Right cardiac atrium (tissue), 5 donors: ENCODE data around the gene WDR12. TPM values are rescaled to one million over a fixed set of nuclear protein-coding genes. Genes with fewer than 3 reads are reported as not detected.

Source experiments
- ATAC-seq, 2 donors: fragments of 200-7000 bp; cut with Tn5 transposase; one replicate each; pipeline versions ENCODE4 v1.8.0 to v1.9.1; 2020; ENCODE audit warnings: moderate library complexity in 2 of 2, mild to moderate bottlenecking in 1 of 2
- DNase-seq, 3 donors: peaks; one replicate each; pipeline ENCODE4 v3.0.0-alpha.2; 2020
- H3K27ac ChIP-seq: one replicate; pipeline ENCODE4 v1.5.1; 2013; ENCODE audit warnings: mild to moderate bottlenecking, low read length, control low read depth, moderate library complexity
- H3K27me3 ChIP-seq: one replicate; pipeline ENCODE4 v1.6.1; 2013; ENCODE audit not compliant: control insufficient read depth, insufficient read depth
- H3K4me1 ChIP-seq: one replicate; pipeline ENCODE4 v1.6.1; 2013; ENCODE audit warnings: low read length; ENCODE audit not compliant: control insufficient read depth, insufficient read depth
- H3K4me3 ChIP-seq: one replicate; pipeline ENCODE4 v1.5.1; 2013; ENCODE audit warnings: low read length, control low read depth
- H3K9me3 ChIP-seq: one replicate; pipeline ENCODE4 v1.6.1; 2013; ENCODE audit warnings: low read length; ENCODE audit not compliant: control insufficient read depth
- WGBS: extraction: QIAGEN DNeasy Blood & Tissue Kit; methylation state at CpG from one replicate; pipeline ENCODE4 v1.1.7; 2013; 5-methylcytosine and 5-hydroxymethylcytosine counted together
- intact Hi-C, 4 donors: fragments of 100-400 bp; cut with DNase I; formaldehyde crosslinking; loops; one replicate each; pipeline versions ENCODE4 v1.11.0 to v1.14.0; 2022 to 2023
- polyA plus RNA-seq: library from polyadenylated mRNA; stranded (reverse); fragments of 200-250 nt; gene quantifications from one replicate; pipeline ENCODE4 v1.2.3, GENCODE V29; 2013
- total RNA-seq, 4 donors: library from RNA; stranded (reverse); fragmentation: NEBNext Ultra II Directional; extraction: Animal tissue kit (Norgen Biotek cat#: 25700); gene quantifications; one replicate each; pipeline ENCODE4 v1.2.1, GENCODE V29; 2021
- donor health status: healthy with polysubstance abuse.
- donor health status: DM: no; HTN: yes; CAD: no.
- donor health status: DM: no; HTN: no; CAD: no.
- donor health status: DM: no; HTN: yes; CAD: no; lungs with severe emphysema.
- donor health status: DM: yes; HTN: yes; CAD: no.

The WDR12 gene
- total and polyA plus RNA-seq, 5 donors, result 29.4 to 57.5 (median 51.7) TPM

DNA sequence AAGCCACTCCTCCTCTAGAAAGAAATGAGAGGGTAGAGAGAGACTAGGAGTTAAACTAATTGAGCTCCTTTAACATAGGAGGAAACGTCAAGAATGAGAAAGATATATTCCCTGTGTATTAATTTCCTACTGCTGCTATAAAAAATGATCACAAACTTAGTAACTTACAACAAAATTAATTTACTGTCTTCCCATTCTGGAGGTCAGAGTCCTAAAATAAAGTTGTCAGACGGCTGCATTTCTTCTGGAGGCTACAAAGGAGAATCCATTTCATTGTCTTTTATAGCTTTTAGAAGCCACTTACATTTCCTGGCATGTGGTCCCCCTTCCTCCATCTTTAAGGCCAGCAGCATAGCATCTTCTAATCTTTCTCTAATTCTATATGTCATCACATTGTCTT, 66.8 kb downstream of the WDR12 start:
- Histone ChIP-seq H3K27me3 (no peaks in the 10 kb centered on the region), H3K27ac (no peak overlapping the region), H3K4me1 (no peaks in the 10 kb centered on the region), H3K9me3 (no peaks in the 10 kb centered on the region), H3K4me3 (no peak overlapping the region)
- no peak for ATAC-seq
- 75% methylated on average over 2 of the region's 2 CpGs for WGBS
- intact Hi-C loops, result no loop called here
- DNase-seq, result no peak

- ATAC-seq, result no peak
- intact Hi-C loops, result no loop called here
- H3K4me1 ChIP-seq, result no peaks in the 10 kb centered on the region
Observed at GRCh38 chr2:202842690-202843089, 68.8 kb downstream of the WDR12 start.

GRCh38 chr2:202841090-202841867, 70.2 kb downstream of the WDR12 start:
- Histone ChIP-seq H3K4me1 (no peaks in the 10 kb centered on the region), H3K27me3 (no peaks in the 10 kb centered on the region), H3K27ac (no peak overlapping the region), H3K9me3 (no peaks in the 10 kb centered on the region), H3K4me3 (no peak overlapping the region)
- ATAC-seq (no peak), DNase-seq (peak in 1 of 3 donors; percentile 71)
- intact Hi-C loops, result no loop called here
- 90% methylated on average over 11 of the region's 11 CpGs for WGBS

More at GRCh38 chr2:202842690-202843089, 68.8 kb downstream of the WDR12 start:
- Histone ChIP-seq H3K27me3 (no peaks in the 10 kb centered on the region), H3K4me3 (no peak overlapping the region), H3K9me3 (no peaks in the 10 kb centered on the region), H3K27ac (no peak overlapping the region)
- no peak for DNase-seq

DNA sequence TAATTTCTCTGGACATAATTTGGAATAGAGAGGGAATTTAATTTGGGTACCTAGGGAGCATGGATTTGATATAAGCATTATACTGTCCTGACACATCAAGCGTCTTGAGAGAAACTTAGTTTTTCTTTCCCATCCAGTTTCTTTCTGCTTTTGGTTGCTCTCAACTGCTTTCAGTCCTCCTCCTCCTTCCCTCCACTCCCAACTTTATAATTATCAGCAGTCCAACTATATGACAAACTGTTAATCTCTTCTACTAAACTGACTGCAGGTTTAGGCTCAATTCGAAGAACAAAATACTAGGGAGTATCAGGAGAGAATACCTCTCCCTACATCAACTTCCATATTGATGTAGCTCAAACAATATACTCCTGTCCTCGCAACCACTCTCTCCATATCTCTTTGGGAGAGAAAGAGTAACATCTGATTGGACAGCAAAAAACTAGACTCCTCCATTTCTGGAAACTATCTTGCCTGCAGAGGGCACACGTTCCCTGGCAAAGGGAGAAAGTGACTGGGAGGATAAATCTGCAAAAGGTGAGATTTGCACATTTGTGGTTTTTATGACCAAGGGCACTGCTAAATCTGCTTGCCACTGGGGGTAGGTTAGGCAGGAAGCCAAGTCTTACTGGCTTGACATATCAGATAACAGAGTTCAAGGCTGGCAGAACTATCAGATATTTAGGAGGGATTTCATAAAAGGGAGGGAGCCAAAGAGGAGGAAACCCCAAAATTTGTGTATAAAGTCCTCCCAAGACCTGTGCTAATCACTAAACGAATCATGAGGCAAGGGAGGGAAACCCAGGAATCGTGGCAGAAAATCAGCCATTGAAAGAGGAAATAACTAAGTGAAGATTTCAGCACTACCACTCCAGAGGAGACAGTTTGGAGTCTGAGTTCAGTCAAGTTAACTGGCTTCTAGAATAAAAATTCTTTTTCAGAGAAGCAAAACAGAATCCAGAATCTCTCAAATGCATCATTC, 79.9 kb downstream of the WDR12 start:
- H3K4me1 ChIP-seq, result no peaks in the 10 kb centered on the region
- no peak overlapping the region for H3K27ac ChIP-seq
- no peaks in the 10 kb centered on the region for H3K27me3 ChIP-seq
- DNase-seq (peak in 1 of 3 donors; percentile 53), ATAC-seq (peak; percentile 77 to 84)
- no peaks in the 10 kb centered on the region for H3K9me3 ChIP-seq
- H3K4me3 ChIP-seq, result no peak overlapping the region
- intact Hi-C loops, result no loop called here
- 31% methylated on average over 6 of the region's 6 CpGs for WGBS

DNA sequence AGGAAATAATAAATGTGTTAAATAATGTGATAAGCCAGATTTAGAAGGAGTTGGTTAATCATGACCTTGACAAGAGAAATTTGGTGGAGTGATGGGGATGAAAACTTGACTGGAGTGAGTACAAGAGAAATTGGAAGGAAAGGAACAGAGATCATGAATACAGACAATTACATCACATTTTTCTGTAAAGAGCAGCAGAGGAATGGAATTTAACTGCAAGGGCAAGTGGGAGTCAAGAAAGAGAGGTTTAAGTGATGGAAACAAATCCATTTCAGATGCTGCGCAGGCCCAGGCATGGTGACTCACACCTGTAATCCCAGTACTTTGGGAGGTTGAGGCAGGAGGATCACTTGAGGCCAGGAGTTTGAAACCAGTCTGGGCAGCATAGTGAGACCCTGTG, 86.6 kb downstream of the WDR12 start:
- DNase-seq (no peak), ATAC-seq (no peak)
- H3K4me3 ChIP-seq, result no peak overlapping the region
- 98% methylated on average over 1 of the region's 1 CpG for WGBS
- no peaks in the 10 kb centered on the region for H3K27me3 ChIP-seq
- no peak overlapping the region for H3K27ac ChIP-seq
- no peaks in the 10 kb centered on the region for H3K9me3 ChIP-seq
- no peaks in the 10 kb centered on the region for H3K4me1 ChIP-seq
- intact Hi-C loops, result no loop called here

Other genes with a start within 250 kb of the WDR12 start
- 10 to 100 TPM in 3 of 4 donors, 1 to 10 TPM in 1; 7.3 to 17.7 (median 12.8) TPM for gene ICA1L, start 39.9 kb downstream of the WDR12 start, total RNA-seq
- gene ICA1L, start 39.9 kb downstream of the WDR12 start, polyA plus RNA-seq, result 5.1 TPM
- gene CARF, start 602 bp upstream of the WDR12 start, total RNA-seq, result 10 to 100 TPM in 1 of 4 donors, 1 to 10 TPM in 3; 7.4 to 10.2 (median 9.3) TPM
- 2.8 TPM for gene CARF, start 602 bp upstream of the WDR12 start, polyA plus RNA-seq
- 10 to 100 TPM; 15.9 to 25.0 (median 18.7) TPM for gene NBEAL1, start 103.2 kb upstream of the WDR12 start, total RNA-seq
- 3.5 TPM for gene NBEAL1, start 103.2 kb upstream of the WDR12 start, polyA plus RNA-seq